ENCODE results near the gene TPM2.

DNA sequence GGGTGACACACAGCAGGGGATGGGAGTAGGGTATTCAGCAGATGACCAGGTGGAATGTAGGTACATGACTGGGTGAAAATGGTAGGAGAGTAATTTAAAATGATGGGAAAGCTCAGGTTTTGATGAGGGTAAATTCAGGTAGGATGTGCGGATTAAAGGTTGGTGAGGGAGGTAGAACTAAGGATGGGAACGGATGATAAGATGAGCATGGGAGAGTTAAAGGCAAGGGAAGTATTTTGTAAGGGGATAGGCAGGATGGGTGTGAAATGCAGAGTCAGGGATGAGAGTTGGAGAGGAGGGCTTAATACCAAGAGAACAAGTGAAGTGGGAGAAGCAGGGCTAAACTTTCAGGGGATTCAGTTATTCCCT is 40.7 kb upstream of the TPM2 start:
- TF ChIP-seq, protein P1, sequence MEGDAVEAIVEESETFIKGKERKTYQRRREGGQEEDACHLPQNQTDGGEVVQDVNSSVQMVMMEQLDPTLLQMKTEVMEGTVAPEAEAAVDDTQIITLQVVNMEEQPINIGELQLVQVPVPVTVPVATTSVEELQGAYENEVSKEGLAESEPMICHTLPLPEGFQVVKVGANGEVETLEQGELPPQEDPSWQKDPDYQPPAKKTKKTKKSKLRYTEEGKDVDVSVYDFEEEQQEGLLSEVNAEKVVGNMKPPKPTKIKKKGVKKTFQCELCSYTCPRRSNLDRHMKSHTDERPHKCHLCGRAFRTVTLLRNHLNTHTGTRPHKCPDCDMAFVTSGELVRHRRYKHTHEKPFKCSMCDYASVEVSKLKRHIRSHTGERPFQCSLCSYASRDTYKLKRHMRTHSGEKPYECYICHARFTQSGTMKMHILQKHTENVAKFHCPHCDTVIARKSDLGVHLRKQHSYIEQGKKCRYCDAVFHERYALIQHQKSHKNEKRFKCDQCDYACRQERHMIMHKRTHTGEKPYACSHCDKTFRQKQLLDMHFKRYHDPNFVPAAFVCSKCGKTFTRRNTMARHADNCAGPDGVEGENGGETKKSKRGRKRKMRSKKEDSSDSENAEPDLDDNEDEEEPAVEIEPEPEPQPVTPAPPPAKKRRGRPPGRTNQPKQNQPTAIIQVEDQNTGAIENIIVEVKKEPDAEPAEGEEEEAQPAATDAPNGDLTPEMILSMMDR (conservative IDR thresholded peaks at IDR 0.05; ENCODE audit: low read depth, low read length): no peak
- no peak for TF ChIP-seq EZH2 (IDR thresholded peaks at IDR 0.05; ENCODE audit: low read length, unreplicated experiment)
